K562 (cell line): ENCODE results near the gene GPR32. TPM values are rescaled to one million over a fixed set of nuclear protein-coding genes. Genes with fewer than 3 reads are reported as not detected.

ENCODE experiments used
- CBX1 ChIP-seq: sonication (generic); IDR thresholded peaks from 2 replicates; pipeline ENCODE4 v1.6.1; 2016; ENCODE audit warnings: antibody characterized with exemption, low read depth, mild to moderate bottlenecking
- DACH1 ChIP-seq: fragments of 450-650 bp; IDR thresholded peaks from 2 replicates; pipeline ENCODE4 v1.6.1; 2018; ENCODE audit not compliant: partially characterized antibody
- EP400 ChIP-seq: fragments of 450-650 bp; IDR thresholded peaks from 2 replicates; pipeline ENCODE4 v1.6.1; 2017; ENCODE audit warnings: antibody characterized with exemption, mild to moderate bottlenecking, moderate library complexity
- FIP1L1 ChIP-seq: fragments of 200-400 bp; formaldehyde crosslinking; IDR thresholded peaks from 2 replicates; pipeline ENCODE4 v1.6.1; 2018; ENCODE audit warnings: mild to moderate bottlenecking, low read depth, low read length; ENCODE audit not compliant: poor library complexity, severe bottlenecking
- NEUROD1 ChIP-seq: fragments of 150-350 bp; IDR thresholded peaks from 2 replicates; pipeline ENCODE4 v1.6.1; 2014; ENCODE audit warnings: borderline replicate concordance, low read length, low read depth; ENCODE audit not compliant: partially characterized antibody
- ZFPM2 ChIP-seq: fragments of 250-450 bp; sonication (Bioruptor Pico); IDR thresholded peaks from 2 replicates; pipeline ENCODE4 v1.5.1; 2022; ENCODE audit warnings: mild to moderate bottlenecking
- ZKSCAN3 ChIP-seq: fragments of 250-450 bp; sonication (Bioruptor Pico); IDR thresholded peaks from 2 replicates; pipeline ENCODE4 v1.4.0; 2020
- ZNF134 ChIP-seq: fragments of 250-450 bp; sonication (Bioruptor Pico); conservative IDR thresholded peaks from 2 replicates; pipeline ENCODE4 v1.4.0; 2020
- polyA plus RNA-seq, 8 experiments: library from polyadenylated mRNA; depleted of rRNA in 4 of 8; stranded (reverse) in 5 of 8; unstranded in 3 of 8; fragments of >200 nt; fragmentation: Nextera tagmentation in 2 of 8; fragmentation: Illumina TruSeq in 1 of 8; extraction: Ambion mirVana in 2 of 8; extraction: Trizol in 1 of 8; gene quantifications; 2 replicates each; pipeline versions ENCODE4 v1.2.1 to v1.2.3, GENCODE V29; 2011 to 2014; ENCODE audit warnings: inconsistent platforms in 1 of 8, missing spikeins in 1 of 8
- total RNA-seq, 7 experiments: library from RNA; depleted of rRNA in 6 of 7; stranded (reverse); fragments of >200 nt in 6 of 7; fragmentation: Illumina TruSeq in 2 of 7; extraction: Trizol in 2 of 7; gene quantifications; 2 replicates each; pipeline versions ENCODE4 v1.2.1 to v1.2.3, GENCODE V29; 2011 to 2021; ENCODE audit warnings: low replicate concordance in 1 of 7
- TF ChIP-seq, protein P1 (sequence below): fragments of 200-400 bp; formaldehyde crosslinking; IDR thresholded peaks from 2 replicates; pipeline ENCODE4 v1.6.1; 2017; ENCODE audit warnings: mild to moderate bottlenecking, low read depth, low read length, moderate library complexity
- TF ChIP-seq, protein P2 (sequence below): fragments of 450-650 bp; IDR thresholded peaks from one replicate; pipeline ENCODE4 v1.6.1; 2018; ENCODE audit warnings: mild to moderate bottlenecking, moderate library complexity; ENCODE audit not compliant: partially characterized antibody
- TF ChIP-seq, protein P3 (sequence below): sonication (generic); formaldehyde crosslinking; IDR thresholded peaks from 2 replicates; pipeline ENCODE4 v1.8.1; 2023; ENCODE audit warnings: mild to moderate bottlenecking, missing genetic modification reagents

Gene GPR32
- total and polyA plus RNA-seq, 9 of the 15 experiments (the other 6 are each of a cell fraction or from before 2014, with no cell fraction given), result not detected

DNA sequence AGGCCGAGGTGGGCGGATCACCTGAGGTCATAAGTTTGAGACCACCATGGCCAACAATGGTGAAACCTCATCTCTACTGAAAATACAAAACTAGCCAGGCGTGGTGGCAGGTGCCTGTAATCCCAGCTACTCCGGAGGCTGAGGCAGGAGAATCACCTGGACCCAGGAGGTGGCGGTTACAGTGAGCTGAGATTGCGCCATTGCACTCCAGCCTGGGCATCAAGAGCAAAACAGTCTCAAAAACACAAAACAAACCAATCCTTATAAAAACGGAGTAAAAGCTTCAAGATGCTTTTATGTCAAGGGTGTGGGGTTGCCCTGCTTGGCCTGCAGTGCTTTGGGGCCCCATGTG is 27.1 kb downstream of the GPR32 start (continued):
- TF ChIP-seq, protein P1, sequence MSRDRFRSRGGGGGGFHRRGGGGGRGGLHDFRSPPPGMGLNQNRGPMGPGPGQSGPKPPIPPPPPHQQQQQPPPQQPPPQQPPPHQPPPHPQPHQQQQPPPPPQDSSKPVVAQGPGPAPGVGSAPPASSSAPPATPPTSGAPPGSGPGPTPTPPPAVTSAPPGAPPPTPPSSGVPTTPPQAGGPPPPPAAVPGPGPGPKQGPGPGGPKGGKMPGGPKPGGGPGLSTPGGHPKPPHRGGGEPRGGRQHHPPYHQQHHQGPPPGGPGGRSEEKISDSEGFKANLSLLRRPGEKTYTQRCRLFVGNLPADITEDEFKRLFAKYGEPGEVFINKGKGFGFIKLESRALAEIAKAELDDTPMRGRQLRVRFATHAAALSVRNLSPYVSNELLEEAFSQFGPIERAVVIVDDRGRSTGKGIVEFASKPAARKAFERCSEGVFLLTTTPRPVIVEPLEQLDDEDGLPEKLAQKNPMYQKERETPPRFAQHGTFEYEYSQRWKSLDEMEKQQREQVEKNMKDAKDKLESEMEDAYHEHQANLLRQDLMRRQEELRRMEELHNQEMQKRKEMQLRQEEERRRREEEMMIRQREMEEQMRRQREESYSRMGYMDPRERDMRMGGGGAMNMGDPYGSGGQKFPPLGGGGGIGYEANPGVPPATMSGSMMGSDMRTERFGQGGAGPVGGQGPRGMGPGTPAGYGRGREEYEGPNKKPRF, result no peak
- TF ChIP-seq NEUROD1 (no peak), ZNF134 (no peak), FIP1L1 (no peak), CBX1 (no peak), ZFPM2 (CRISPR knock-in tag) (no peak), DACH1 (no peak), EP400 (no peak), ZKSCAN3 (CRISPR knock-in tag) (no peak)
- TF ChIP-seq, protein P2, sequence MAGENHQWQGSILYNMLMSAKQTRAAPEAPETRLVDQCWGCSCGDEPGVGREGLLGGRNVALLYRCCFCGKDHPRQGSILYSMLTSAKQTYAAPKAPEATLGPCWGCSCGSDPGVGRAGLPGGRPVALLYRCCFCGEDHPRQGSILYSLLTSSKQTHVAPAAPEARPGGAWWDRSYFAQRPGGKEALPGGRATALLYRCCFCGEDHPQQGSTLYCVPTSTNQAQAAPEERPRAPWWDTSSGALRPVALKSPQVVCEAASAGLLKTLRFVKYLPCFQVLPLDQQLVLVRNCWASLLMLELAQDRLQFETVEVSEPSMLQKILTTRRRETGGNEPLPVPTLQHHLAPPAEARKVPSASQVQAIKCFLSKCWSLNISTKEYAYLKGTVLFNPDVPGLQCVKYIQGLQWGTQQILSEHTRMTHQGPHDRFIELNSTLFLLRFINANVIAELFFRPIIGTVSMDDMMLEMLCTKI, result no peak
- TF ChIP-seq, protein P3, sequence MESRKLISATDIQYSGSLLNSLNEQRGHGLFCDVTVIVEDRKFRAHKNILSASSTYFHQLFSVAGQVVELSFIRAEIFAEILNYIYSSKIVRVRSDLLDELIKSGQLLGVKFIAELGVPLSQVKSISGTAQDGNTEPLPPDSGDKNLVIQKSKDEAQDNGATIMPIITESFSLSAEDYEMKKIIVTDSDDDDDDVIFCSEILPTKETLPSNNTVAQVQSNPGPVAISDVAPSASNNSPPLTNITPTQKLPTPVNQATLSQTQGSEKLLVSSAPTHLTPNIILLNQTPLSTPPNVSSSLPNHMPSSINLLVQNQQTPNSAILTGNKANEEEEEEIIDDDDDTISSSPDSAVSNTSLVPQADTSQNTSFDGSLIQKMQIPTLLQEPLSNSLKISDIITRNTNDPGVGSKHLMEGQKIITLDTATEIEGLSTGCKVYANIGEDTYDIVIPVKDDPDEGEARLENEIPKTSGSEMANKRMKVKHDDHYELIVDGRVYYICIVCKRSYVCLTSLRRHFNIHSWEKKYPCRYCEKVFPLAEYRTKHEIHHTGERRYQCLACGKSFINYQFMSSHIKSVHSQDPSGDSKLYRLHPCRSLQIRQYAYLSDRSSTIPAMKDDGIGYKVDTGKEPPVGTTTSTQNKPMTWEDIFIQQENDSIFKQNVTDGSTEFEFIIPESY, result peak; percentile 53; the same call in 1 of the 2 replicates
